Ramos (cell line): ENCODE data around the gene CCM2.
"Not testable (repeated sequence)": the region's sequence is repeated elsewhere in the genome, so short reads cannot be mapped to it uniquely, and the experiment has no call there.

Experiments
- in situ Hi-C: fragments of 300-500 bp; cut with MboI; formaldehyde crosslinking; loops from one replicate; pipeline ENCODE4 v1.14.3; 2022; ENCODE audit warnings: low sequenced_read_pairs; ENCODE audit not compliant: unreplicated experiment

Gene CCM2

DNA sequence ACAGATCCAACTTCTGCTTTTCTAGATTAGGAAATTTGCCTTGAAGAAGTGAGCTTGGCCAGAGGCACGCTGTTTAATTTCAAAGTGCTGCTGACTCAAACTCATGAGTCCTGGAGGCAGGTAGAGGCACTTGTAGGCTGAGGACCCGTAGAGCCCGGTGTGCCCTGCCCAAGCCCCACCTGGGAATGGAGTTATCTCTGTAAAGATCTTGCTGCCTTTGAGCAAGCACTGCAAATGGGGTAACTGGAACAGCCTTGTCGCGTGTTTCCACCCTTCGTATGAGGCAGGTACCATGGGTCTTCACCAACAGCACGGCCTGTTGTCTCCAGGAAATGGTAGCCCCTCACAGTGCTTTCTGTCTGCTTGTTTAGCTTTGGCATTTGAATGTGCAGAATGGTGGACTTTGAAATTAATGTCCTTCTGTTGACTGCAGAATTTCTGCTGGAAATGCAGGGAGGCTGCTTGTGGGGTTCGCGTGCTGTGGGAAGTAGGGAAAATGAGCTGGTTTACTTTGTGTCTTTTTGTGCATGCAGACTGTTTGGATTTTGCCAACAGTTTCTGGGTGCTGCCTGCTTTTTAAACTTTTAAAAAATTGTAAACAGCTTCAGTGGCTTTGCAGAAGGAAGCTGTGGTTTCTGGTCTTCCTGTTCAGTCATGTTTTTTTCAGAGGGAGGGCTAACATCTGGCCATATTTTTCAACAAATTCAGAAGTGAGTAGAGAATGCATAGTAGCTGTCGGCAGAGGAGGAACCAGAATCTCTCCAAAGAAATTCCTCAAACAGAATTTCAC lies 27.2 kb downstream of the CCM2 start:
- in situ Hi-C loops = no loop called here

DNA sequence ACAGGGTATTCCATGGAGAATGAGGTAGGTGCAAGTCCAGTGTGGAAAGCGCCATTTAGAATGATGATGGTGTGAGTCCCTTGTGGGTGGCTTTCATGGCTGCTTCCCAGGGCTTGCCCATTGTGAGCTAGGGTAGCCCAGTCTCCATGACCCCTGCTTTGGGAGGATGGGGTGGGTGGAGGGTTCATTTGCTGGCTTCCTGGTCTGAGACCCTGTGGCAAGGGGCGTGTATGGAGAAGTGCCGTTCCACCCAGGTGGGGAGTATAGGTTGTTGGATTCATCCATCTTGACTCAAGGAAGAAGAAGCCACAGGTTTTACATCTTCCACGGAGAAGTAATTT lies 27.7 kb downstream of the CCM2 start:
- in situ Hi-C loops = no loop called here

DNA sequence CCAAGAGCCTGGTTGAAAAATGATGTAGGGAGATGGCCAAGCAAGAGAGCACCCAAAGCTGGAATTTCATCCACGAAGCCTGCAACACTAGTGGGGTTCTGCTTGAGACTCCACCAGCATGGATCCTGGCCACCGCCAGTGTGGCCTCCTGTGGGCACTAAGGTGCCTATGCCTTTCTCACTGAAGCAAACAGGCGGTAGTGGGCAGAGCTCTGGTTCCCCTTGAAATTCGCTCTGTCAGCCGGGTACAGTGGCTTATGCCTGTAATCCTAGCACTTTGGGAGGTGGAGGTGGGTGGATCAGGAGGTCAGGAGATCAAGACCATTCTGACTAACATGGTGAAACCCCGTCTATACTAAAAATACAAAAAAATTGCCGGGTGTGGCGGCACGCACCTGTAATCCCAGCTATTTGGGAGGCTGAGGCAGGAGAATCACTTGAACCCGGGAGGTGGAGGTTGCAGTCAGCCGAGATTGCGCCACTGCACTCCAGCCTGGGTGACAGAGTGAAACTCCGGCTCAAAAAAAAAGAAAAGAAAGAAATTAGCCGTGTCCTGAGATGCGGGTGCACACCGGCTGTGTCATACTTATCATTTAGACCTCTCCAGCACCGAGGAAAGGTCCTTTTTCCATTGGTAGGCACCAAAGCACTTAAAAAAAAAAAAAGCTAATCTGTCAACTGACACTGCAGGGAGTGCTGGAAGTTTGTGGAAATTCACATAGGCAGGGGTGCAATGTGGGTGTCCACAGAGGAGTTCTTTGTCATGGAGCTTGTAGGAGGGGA lies 28.3 kb downstream of the CCM2 start:
- in situ Hi-C loops = no loop called here

DNA sequence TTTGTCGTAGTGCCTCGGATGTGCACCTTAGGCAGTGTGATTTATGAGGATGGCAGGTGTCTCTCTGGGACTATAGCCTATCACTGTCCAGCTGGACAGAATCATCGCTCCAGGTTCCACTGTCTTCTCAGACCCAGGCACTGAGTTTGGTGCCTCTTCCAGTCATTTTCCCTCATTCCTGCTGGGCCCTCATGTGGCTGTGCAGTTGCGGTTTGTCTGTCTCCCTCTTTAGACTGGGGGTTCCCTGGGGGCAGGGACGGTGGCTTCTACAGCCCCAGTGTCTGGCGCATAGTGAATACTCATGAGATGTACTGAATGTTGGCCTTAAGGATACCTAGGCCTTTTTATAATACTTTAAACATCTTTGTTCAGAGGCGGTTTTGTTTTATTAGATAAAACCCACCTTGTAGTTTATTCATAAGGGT lies 28.9 kb downstream of the CCM2 start:
- in situ Hi-C loops = no loop called here

DNA sequence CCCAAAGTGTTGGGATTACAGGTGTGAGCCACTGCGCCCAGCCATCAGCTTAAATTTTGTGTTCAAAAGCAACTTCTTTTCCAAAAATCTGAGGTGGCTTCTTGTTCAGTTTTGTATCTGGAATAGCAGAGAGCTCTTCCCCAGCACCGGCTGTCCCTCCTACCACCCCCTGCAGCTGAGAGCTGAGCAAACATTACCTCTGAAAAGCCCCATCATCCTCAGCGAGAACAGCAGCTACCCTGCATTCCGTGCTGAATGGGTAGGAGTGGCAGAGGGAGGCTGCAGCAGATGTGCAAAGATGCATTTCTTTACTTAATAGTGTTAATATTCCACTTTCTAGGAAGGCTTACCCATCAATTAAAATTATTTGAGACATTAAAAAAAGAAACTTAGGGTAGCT lies 31.8 kb downstream of the CCM2 start:
- in situ Hi-C loops = no loop called here

DNA sequence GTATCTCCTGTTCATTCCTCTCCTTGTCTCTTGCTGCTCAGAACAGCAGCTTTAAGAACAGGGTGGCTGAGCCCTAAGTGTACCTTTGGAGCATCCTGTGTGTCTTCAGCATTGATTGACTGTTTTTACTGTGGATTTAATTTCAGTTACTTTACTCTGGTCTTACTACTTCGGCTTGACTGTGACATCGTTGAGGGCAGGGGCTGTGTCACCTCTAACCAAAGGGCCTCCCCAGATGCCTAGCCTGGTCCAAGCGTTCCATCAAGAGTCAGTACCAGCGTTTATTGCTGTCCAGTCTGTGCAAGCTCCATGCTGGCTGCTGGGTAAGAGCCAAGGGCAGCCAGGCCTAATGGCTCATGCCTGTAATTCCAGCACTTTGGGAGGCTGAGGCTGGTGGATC lies 32.4 kb downstream of the CCM2 start:
- in situ Hi-C loops = no loop called here

DNA sequence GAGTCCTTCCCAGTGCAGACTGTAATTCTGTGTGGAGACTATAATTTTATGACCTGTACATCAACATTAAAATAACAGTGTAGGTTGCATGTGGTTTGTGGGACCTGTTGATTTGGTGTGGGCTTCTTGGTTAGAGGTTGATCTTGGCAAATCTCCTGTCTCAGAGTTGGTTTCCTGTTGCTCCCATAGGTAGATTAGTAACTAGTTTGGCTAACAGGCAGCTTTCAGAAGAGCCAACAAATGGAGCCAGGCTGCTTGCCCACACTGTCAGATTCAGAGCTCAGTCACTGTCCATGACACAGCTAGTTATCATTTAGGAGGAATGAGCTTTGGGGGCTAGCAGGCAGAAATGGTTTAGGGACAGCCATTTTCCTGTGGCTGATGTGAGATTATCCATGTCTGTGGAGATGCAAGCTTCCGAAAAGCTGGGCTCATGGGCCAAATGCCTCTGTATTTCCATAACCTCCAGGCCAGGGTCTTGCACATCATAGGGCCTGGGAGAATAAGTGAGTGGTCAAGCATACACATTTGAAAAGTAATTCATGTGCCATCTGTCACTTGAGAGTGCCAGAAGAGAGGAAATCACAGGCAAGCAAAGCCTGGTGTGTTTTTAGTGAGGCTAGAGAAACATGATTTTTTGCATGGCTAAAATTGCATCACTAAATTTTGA lies 33.4 kb downstream of the CCM2 start:
- in situ Hi-C loops = no loop called here

DNA sequence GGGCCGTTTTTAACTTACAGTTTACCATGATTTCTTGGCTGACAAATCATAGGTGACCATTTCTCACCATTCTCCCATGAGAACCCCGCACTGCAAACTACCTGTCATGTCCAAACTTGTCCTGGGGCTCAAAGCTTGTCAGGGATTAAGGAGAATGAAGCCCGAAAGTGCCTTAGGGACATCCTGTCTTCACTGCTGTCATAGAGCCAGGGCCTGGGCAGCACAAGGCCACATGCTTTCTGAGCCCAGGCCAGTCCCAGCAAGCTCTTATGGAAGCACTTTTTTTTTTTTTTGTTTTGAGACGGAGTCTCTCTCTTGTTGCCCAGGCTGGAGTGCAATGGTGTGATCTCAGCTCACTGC lies 33.9 kb downstream of the CCM2 start:
- in situ Hi-C loops = no loop called here

DNA sequence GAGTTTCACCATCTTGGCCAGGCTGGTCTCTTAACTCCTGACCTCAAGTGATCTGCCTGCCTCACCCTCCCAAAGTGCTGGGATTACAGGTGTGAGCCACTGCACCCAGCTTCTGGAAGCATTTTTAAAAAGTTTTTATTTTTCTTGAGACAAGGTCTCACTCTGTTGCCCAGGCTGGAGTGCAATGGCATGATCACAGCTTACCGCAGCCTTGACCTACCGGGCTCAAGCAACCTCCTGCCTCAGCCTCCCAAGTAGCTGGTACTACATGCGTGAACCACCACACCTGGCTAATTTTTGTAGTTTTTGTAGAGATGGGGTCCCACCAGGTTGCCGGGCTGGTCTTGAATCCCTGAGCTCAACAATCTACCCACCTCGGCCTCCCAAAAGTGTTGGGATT lies 34.7 kb downstream of the CCM2 start:
- in situ Hi-C loops = not testable (repeated sequence)

DNA sequence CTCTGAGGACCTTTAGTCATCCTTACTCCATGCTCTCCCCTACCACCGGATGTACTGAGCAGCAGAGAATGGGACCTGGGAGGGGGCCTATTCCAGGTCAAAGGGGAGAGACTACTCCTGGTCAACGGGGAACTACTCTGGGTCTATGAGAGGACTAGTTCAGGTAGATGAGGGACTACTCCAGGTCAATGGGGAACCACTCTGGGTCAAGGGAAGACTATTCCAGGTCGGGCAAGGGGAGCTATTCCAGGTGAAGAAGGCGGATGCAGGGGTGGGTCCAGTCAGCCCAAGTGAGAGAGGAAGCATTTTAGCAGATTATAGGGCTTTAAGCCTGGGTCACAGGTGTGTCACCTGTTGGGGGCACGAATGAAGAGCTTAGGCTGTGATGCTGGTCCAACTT lies 35.4 kb downstream of the CCM2 start:
- in situ Hi-C loops = no loop called here

DNA sequence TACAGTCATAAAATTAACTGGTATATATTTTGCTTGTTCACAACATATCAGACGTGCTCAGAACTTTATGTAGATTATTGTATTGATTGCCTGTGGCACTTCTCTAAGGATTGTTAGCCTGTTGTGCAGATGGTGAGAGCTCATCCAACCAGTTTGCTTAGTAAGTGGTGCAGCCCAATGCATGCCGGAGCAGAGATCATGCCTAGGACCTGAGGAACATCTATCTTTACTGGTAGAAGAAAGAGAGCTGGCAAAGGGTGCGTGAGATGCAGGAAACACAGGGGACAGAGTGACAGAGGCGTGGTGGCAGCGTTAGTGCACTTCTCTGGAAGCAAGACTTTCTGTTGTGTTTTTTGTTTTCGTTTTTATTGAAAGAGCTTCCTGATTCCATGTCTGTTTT lies 35.9 kb downstream of the CCM2 start:
- in situ Hi-C loops = no loop called here

DNA sequence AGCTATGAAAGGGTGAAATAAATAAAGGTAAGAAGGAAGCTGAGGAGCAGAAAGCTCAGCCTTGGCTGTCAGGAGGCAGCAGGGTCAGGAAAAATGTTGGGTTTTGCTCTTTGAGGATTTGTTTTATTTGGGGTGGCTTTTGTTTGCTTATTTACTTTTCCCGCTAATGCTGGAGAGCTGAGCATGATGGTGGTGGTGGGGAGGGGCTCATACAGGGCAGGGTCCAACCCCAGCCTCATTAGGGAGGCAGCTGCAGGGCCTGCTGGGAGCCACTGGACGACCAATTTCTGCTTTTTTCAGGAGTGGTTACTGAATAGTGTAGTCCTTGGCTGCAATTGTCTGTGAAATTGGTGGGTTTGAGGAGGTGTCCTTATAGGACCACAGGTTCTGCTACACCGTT lies 36.3 kb downstream of the CCM2 start:
- in situ Hi-C loops = no loop called here

DNA sequence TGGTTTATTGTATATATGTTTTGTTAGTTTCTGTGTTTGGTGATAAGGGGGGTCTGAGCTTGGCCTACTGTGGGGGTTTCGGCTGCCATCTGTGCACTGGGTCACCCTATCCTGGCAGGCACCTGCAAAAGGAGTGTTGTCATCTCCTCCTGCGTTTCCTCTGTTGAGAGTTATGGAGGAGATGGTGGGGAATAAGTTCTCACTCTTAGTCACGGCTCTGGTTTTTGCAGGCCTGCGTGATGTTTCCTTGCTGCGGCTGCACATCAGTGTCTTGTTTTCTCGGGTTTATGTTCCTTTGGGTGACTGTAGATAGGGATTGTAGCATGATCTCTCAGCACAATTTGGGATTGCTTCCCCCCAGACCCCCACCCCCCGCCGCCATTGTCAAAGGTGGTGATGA lies 36.8 kb downstream of the CCM2 start:
- in situ Hi-C loops = no loop called here

DNA sequence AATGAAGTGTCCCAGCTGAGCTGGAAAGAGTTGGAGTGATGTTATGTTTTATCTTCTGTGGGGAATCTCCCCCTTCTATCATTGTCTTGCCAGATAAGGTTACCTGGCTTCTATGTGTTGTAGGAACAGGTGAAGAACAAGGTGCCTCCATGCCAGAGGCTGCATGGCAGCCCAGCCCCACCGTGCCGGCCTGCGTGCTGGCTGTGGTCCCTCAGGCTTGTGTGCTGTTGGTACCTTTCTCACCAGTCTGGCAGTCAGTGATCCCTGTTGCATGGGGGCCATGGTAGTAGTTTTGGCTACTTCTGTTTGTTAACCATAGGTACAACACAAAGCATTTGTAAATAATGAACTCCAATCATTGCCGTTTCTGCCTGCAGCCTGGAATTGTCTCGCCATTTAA lies 37.9 kb downstream of the CCM2 start:
- in situ Hi-C loops = no loop called here

DNA sequence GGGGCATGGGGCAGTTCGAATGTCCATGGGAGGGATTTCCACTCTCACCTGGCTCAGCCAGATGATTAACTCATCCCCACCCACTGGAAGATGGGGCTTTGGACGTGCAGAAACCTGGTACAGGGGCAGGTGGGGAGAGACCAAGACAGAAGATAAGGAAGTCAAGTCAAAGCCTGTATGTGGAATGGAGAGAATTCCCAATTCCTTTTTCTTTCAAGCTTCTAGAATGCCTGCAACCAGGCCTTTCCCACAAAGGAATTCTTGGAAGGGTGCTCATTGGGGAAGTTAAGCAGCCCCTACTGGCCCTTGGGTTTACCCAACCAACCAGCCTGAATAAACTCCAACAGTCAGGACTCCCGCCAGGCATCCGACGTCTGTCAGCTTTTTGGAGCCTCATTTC lies 39.1 kb downstream of the CCM2 start:
- in situ Hi-C loops = no loop called here

DNA sequence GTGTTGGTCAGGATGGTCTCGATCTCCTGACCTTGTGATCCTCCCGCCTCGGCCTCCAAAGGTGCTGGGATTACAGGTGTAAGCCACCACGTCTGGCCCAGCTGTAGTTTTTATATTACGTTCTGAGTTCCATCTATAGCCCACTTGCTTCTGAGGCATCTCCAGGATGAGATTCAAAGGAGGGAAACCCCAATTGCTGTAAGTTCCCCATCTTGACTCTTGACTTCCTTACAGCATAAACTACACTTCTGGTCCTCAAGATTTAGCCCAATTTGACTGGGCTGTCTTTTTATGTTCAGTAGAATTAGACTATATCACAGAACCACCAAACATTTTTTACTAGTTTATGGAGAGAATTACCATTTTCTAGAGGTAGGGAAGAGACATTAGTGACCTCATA lies 44.3 kb downstream of the CCM2 start:
- in situ Hi-C loops = no loop called here

DNA sequence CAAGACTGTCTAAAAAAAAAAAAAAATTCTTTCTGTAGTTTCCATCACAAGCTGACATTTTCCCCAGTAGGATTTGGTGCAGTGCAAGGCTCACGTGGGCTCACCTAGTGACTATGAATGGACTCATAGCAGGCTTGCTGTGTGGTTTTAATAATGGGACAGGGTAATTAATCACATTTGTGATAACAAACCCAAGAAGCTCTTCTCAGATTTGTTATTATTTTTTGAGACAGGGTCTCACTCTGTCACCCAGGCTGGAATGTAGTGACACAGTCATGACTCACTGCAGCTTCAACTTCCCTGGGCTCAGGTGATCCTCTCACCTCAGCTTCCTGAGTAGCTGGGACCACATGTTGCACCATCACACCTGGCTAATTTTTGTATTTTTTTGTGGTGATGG lies 48.7 kb downstream of the CCM2 start:
- in situ Hi-C loops = no loop called here

DNA sequence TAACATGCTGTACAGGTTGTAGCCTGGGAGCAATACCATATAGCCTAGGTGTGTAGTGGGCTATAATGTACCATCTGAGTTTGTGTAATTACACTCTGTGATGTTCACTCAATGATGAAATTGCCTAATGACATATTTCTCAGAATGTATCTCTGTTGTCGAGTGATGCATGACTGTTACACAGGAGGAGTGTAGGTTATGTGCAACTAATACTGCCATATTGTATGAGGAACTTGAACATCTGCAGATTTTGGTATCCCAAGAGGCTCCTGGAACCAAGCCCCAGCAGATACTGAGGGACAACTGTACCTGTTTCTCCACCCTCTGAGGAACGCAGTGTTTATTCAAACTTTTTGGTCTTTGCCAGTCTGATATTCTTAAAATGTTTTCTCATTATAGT lies 50.2 kb downstream of the CCM2 start:
- in situ Hi-C loops = no loop called here

DNA sequence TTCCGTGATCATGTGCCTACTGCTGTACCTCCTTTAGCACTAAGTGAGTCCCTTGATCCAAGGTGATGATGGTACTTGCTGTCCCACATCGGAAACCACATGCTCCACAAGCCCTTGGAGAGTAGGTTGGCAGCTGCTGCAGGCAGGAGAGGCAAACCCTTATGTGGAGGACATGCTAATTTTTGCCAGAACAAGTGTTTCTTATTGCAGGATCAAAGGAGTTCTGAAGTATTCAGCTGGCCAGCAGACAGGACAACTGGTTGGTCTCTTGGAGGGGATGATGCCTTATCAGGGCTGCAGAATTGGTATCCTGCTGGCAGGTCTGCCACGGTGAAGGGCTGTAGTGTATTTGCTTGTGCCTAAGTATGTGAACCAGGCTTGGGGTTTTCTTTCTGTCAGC lies 52.0 kb downstream of the CCM2 start:
- in situ Hi-C loops = no loop called here

DNA sequence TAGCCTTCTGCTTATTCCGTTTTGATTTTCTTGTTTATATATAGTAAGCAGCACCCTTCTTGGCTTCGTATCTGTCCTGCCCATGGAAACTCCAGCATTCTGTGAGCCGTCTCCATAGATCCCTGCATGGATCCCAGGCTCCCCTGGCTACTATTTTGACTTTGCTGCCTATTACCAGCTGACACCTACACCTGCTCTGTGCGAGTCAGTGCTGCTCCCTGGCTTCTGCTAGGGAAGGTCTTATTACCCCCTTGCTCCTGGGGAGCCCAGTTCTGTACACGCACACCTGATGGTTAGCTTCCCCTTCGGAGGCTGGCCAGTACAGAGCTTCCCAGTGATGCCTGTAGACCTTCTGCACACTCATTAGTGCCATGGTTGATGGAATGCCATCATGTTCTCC lies 53.4 kb downstream of the CCM2 start:
- in situ Hi-C loops = no loop called here

DNA sequence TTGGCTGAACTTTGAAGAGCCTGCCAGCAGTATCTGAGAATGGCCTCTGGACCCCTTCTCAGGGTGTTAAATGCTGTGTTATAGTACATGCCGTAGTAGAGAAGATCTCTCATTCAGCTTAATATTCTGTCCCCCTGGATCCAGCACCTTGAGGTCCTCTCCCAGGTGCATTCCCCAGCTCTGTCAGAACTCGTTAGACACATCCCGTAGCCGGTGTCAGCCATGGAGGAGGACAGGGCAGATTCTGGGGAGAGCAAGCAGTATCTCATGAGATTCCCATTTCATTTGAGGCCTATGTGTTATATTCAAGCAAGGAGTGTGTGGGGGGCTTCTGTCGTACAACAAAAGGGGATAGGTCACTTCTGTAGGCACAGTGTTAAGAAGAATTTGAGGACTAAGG lies 53.9 kb downstream of the CCM2 start:
- in situ Hi-C loops = no loop called here

DNA sequence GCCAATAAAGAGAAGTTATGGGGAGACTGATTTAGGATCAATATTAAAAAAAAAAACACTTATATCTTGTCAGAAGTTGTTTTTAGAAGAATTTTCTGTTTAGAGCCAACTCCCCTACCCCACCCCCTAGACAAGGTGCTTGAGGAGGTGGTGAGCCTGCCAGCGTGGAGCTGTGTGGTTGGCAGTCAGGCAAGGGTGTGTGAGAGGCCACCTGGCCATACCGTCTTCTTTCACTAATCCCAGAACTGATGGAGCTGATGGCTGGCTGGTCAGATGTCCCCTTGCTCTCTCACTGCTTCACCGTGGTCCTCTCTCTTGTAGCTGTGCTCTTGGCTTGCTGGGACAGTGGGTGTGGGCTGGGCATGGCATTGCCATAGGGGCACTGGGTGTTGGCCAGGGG lies 54.4 kb downstream of the CCM2 start:
- in situ Hi-C loops = no loop called here
